SK-N-SH (cell line): Measurements from ENCODE around the gene FGFBP2. TPM values are rescaled to one million over a fixed set of nuclear protein-coding genes. Genes with fewer than 3 reads are reported as not detected.

Experiments used
- CTCF ChIA-PET: fragments of 300-600, 350-600 bp; formaldehyde crosslinking; extraction: SDS; loops from one replicate; lab custom pipeline; 2021; lab: Yijun Ruan, JAX
- POLR2A ChIA-PET: fragments of 350-600 bp; sonication (Branson Sonifier 250); formaldehyde crosslinking; extraction: SDS; loops from one replicate; lab custom pipeline; 2020; ENCODE audit warnings: antibody characterized with exemption, inconsistent platforms; lab: Yijun Ruan, JAX
- DNase-seq: peaks from one replicate; pipeline ENCODE4 v3.0.0; 2012
- H2AFZ ChIP-seq: fragments of 200-600 bp; sonication (generic); 2 replicates; pipeline ENCODE4 v1.8.1; 2016; ENCODE audit warnings: antibody characterized with exemption, mild to moderate bottlenecking, low read depth
- H3F3A ChIP-seq: fragments of 200-600 bp; sonication (generic); replicated peaks from 2 replicates; pipeline ENCODE3; 2016; ENCODE audit warnings: antibody characterized with exemption, mild to moderate bottlenecking; ENCODE audit not compliant: insufficient read depth
- H3K27ac ChIP-seq, 2 experiments: fragments of 200-500 bp in 1 of 2; fragments of 200-600 bp in 1 of 2; sonication (Bioruptor generic) in 1 of 2; sonication (generic), shearing (Covaris generic) in 1 of 2; 2 replicates each; pipeline versions ENCODE4 v1.5.1 to v1.6.1; 2014 to 2016; ENCODE audit warnings: low read depth in 2 of 2, inconsistent platforms in 1 of 2, low read length in 1 of 2, mild to moderate bottlenecking in 1 of 2, mixed read lengths in 1 of 2
- H3K27me3 ChIP-seq: fragments of 200-600 bp; sonication (generic), shearing (Covaris generic); 2 replicates; pipeline ENCODE4 v1.6.1; 2016; ENCODE audit warnings: mixed run types; ENCODE audit not compliant: insufficient read depth
- H3K36me3 ChIP-seq, 2 experiments: fragments of 200-500 bp in 1 of 2; fragments of 200-600 bp in 1 of 2; sonication (Bioruptor generic) in 1 of 2; sonication (generic) in 1 of 2; replicated peaks in 1 of 2; 2 replicates each; pipeline versions ENCODE3 to v1.5.1; 2014 to 2016; ENCODE audit warnings: low read length in 1 of 2, mild to moderate bottlenecking in 1 of 2; ENCODE audit not compliant: insufficient read depth in 2 of 2, control insufficient read depth in 1 of 2
- H3K4me1 ChIP-seq, 2 experiments: fragments of 200-500 bp in 1 of 2; fragments of 200-600 bp in 1 of 2; sonication (Bioruptor generic) in 1 of 2; sonication (generic), shearing (Covaris generic) in 1 of 2; 2 replicates each; pipeline versions ENCODE4 v1.5.1 to v1.6.1; 2014 to 2016; ENCODE audit warnings: low read depth in 1 of 2, low read length in 1 of 2, mixed run types in 1 of 2; ENCODE audit not compliant: insufficient read depth in 2 of 2, control insufficient read depth in 1 of 2
- H3K4me2 ChIP-seq: fragments of 200-600 bp; sonication (generic), shearing (Covaris generic); 2 replicates; pipeline ENCODE4 v1.6.1; 2017; ENCODE audit warnings: mixed run types
- H3K4me3 ChIP-seq, 2 experiments: fragments of 200-500 bp in 1 of 2; fragments of 200-600 bp in 1 of 2; sonication (Bioruptor generic) in 1 of 2; sonication (generic), shearing (Covaris generic) in 1 of 2; 2 replicates each; pipeline versions ENCODE4 v1.5.1 to v1.8.1; 2014 to 2016; ENCODE audit warnings: low read depth in 2 of 2, inconsistent platforms in 1 of 2, low read length in 1 of 2, mild to moderate bottlenecking in 1 of 2, mixed read lengths in 1 of 2, moderate library complexity in 1 of 2
- H3K79me2 ChIP-seq: fragments of 200-600 bp; sonication (generic); 2 replicates; pipeline ENCODE4 v1.8.1; 2017; ENCODE audit warnings: mild to moderate bottlenecking; ENCODE audit not compliant: insufficient read depth
- H3K9ac ChIP-seq: fragments of 200-600 bp; sonication (generic); 2 replicates; pipeline ENCODE4 v1.6.1; 2017; ENCODE audit warnings: mixed run types
- H3K9me2 ChIP-seq: fragments of 200-600 bp; sonication (generic); 2 replicates; pipeline ENCODE4 v1.6.1; 2017; ENCODE audit warnings: mixed run types
- H3K9me3 ChIP-seq: fragments of 200-600 bp; sonication (generic); 2 replicates; pipeline ENCODE4 v1.6.1; 2017; ENCODE audit warnings: mixed run types, mild to moderate bottlenecking, moderate library complexity
- H4K20me1 ChIP-seq: fragments of 200-600 bp; sonication (generic); 2 replicates; pipeline ENCODE4 v1.6.1; 2017; ENCODE audit warnings: mild to moderate bottlenecking, mixed run types; ENCODE audit not compliant: insufficient read depth
- ELF1 ChIP-seq: IDR thresholded peaks from 2 replicates; pipeline ENCODE4 v1.4.0; 2012
- FOXJ3 ChIP-seq: sonication (generic); formaldehyde crosslinking; IDR thresholded peaks from 2 replicates; pipeline ENCODE4 v1.5.1; 2020; ENCODE audit warnings: mild to moderate bottlenecking, missing genetic modification reagents
- GABPA ChIP-seq: IDR thresholded peaks from 2 replicates; pipeline ENCODE4 v1.4.0; 2012; ENCODE audit warnings: low read depth, mild to moderate bottlenecking
- MEF2A ChIP-seq: IDR thresholded peaks from 2 replicates; pipeline ENCODE4 v1.4.0; 2012; ENCODE audit warnings: low read depth, borderline replicate concordance
- MXI1 ChIP-seq: IDR thresholded peaks from 2 replicates; pipeline ENCODE4 v1.6.1; 2012; ENCODE audit warnings: mild to moderate bottlenecking, low read depth, low read length, improper control_type of control experiment
- NRF1 ChIP-seq: IDR thresholded peaks from 2 replicates; pipeline ENCODE4 v1.6.1; 2012; ENCODE audit warnings: low read depth, mild to moderate bottlenecking, low read length
- REST ChIP-seq: IDR thresholded peaks from 2 replicates; pipeline ENCODE4 v1.6.1; 2012; ENCODE audit warnings: mild to moderate bottlenecking, low read depth, low read length, moderate library complexity
- RFX5 ChIP-seq: IDR thresholded peaks from 2 replicates; pipeline ENCODE4 v1.6.1; 2012; ENCODE audit warnings: mild to moderate bottlenecking, improper control_type of control experiment, low read length
- SIN3A ChIP-seq: IDR thresholded peaks from 2 replicates; pipeline ENCODE4 v1.6.1; 2012; ENCODE audit warnings: low read depth, mild to moderate bottlenecking, low read length, moderate library complexity, borderline replicate concordance
- TAF1 ChIP-seq: IDR thresholded peaks from 2 replicates; pipeline ENCODE4 v1.6.1; 2012; ENCODE audit warnings: low read depth, mild to moderate bottlenecking, low read length, moderate library complexity, borderline replicate concordance
- YY1 ChIP-seq: IDR thresholded peaks from 2 replicates; pipeline ENCODE4 v1.4.0; 2012; ENCODE audit warnings: low read depth, mild to moderate bottlenecking
- ZBTB33 ChIP-seq: IDR thresholded peaks from 2 replicates; pipeline ENCODE4 v1.4.0; 2012; ENCODE audit warnings: low read depth, borderline replicate concordance
- WGBS: methylation state at CpG from one replicate; pipeline ENCODE4 v1.1.6; 2017; ENCODE audit warnings: low lambda C conversion rate; 5-methylcytosine and 5-hydroxymethylcytosine counted together
- polyA plus RNA-seq, 3 experiments: library from polyadenylated mRNA; depleted of rRNA; stranded (reverse); fragments of >200 nt; gene quantifications; 2 replicates each; pipeline ENCODE4 v1.2.3, GENCODE V29; 2012
- TF ChIP-seq, protein P1 (sequence below): IDR thresholded peaks from 2 replicates; pipeline ENCODE4; 2012

The FGFBP2 gene
- polyA plus RNA-seq, 1 of the 3 experiments (the other 2 are of a cell fraction), result 0.62 TPM

GRCh38 chr4:15989424-15989823 lies 26.4 kb upstream of the FGFBP2 start:
- H3K27ac ChIP-seq, result no peak overlapping the region
- H3K4me1 ChIP-seq, result peaks cover 0 to 3% of the 10 kb centered on the region in 2 experiments; a peak in 1 of 4 replicates
- ChIA-PET POLR2A (no interaction called here), CTCF (interaction anchor here (1.2 to 5.5 kb wide), 4 partner anchors 12 to 510 kb away, joined by 3 to 37 read pairs (median 8); no protein-coding TSS in a partner anchor)
- no peaks in the 10 kb centered on the region for H3F3A ChIP-seq
- no peak overlapping the region for H3K9ac ChIP-seq
- TF ChIP-seq FOXJ3, result no peak
- TF ChIP-seq ELF1, result no peak
- TF ChIP-seq TAF1, result no peak
- 53% methylated on average over 6 of the region's 6 CpGs for WGBS
- H3K9me2 ChIP-seq, result no peaks in the 10 kb centered on the region
- no peaks in the 10 kb centered on the region for H3K79me2 ChIP-seq
- H3K9me3 ChIP-seq, result no peaks in the 10 kb centered on the region
- no peaks in the 10 kb centered on the region; the same call in 1 of the 2 replicates for H3K27me3 ChIP-seq
- no peaks in the 10 kb centered on the region for H4K20me1 ChIP-seq
- no peak overlapping the region for H3K4me3 ChIP-seq
- H2AFZ ChIP-seq, result no peak overlapping the region
- DNase-seq, result no peak
- no peaks in the 10 kb centered on the region for H3K36me3 ChIP-seq
- no peak overlapping the region for H3K4me2 ChIP-seq

DNA sequence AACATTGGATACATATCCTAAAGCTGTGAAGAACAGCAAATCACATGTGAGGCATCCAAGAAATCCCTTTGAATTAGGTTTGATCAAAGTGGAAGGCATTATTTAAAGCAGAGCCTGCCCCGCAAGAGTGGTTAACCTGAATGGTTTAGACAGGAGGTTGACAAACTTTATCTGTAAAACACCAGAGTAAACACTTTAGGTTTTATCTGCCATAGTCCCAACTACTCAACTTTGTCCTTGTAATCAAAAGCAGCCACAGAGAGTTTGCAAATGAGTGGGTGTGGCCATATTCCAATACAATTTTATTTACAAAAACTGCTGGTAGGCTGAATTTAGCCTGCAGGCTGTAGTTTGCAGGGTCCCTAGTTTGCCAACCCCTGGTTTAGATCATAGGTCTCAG lies 25.2 kb upstream of the FGFBP2 start:
- no peaks in the 10 kb centered on the region; the same call in 1 of the 2 replicates for H3K27me3 ChIP-seq
- H3K4me3 ChIP-seq, result no peak overlapping the region
- CTCF ChIA-PET, result interaction anchor here (0.8 to 5.5 kb wide), 6 partner anchors 10 to 509 kb away, joined by 3 to 37 read pairs (median 4); no protein-coding TSS in a partner anchor
- H3K36me3 ChIP-seq, result no peaks in the 10 kb centered on the region
- no peaks in the 10 kb centered on the region for H3K9me3 ChIP-seq
- 89% methylated on average over 1 of the region's 1 CpG for WGBS
- no peaks in the 10 kb centered on the region for H3F3A ChIP-seq
- H4K20me1 ChIP-seq, result no peaks in the 10 kb centered on the region
- TF ChIP-seq GABPA, result no peak
- TF ChIP-seq, protein P1, sequence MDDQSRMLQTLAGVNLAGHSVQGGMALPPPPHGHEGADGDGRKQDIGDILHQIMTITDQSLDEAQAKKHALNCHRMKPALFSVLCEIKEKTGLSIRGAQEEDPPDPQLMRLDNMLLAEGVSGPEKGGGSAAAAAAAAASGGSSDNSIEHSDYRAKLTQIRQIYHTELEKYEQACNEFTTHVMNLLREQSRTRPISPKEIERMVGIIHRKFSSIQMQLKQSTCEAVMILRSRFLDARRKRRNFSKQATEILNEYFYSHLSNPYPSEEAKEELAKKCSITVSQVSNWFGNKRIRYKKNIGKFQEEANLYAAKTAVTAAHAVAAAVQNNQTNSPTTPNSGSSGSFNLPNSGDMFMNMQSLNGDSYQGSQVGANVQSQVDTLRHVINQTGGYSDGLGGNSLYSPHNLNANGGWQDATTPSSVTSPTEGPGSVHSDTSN, result no peak
- no peak for TF ChIP-seq YY1
- TF ChIP-seq MXI1, result no peak
- TF ChIP-seq RFX5, result no peak
- TF ChIP-seq MEF2A, result no peak
- TF ChIP-seq REST, result no peak
- no peak for TF ChIP-seq SIN3A
- no peak for TF ChIP-seq ZBTB33
- TF ChIP-seq NRF1, result no peak
- no peak overlapping the region for H3K27ac ChIP-seq
- H3K9ac ChIP-seq, result no peak overlapping the region
- POLR2A ChIA-PET, result no interaction called here
- H3K4me2 ChIP-seq, result no peak overlapping the region
- no peak for DNase-seq
- no peaks in the 10 kb centered on the region for H3K79me2 ChIP-seq
- H3K4me1 ChIP-seq, result peaks cover 0 to 3% of the 10 kb centered on the region in 2 experiments; a peak in 1 of 4 replicates
- no peak overlapping the region for H2AFZ ChIP-seq
- no peaks in the 10 kb centered on the region for H3K9me2 ChIP-seq
